GM18498 (cell line): ENCODE results near the gene ADGRD2.

Experiments used
- ATAC-seq: cut with Tn5 transposase; IDR thresholded peaks from one replicate; pipeline ENCODE4 v1.9.1; 2021; ENCODE audit warnings: mild to moderate bottlenecking, moderate library complexity; ENCODE audit not compliant: unreplicated experiment

Gene ADGRD2

GRCh38 chr9:124506931-124507879 lies 57.0 kb downstream of the ADGRD2 start, which contains the start of gene NR5A1:
Gene NR5A1 (minus strand): TSS chr9:124507399. CDS start chr9:124503395, 4,004 bp downstream.
- ATAC-seq, result no peak

- no peak for ATAC-seq
Measured at GRCh38 chr9:124507880-124508423, 57.7 kb downstream of the ADGRD2 start.

GRCh38 chr9:124510650-124511425 lies 60.6 kb downstream of the ADGRD2 start:
- no peak for ATAC-seq

GRCh38 chr9:124511426-124511840 lies 61.2 kb downstream of the ADGRD2 start:
- no peak for ATAC-seq

- no peak for ATAC-seq
Measured at GRCh38 chr9:124511891-124512805, 61.9 kb downstream of the ADGRD2 start.

- no peak for ATAC-seq
Measured at GRCh38 chr9:124512806-124513204, 62.6 kb downstream of the ADGRD2 start.

GRCh38 chr9:124513376-124513994 lies 63.2 kb downstream of the ADGRD2 start:
- no peak for ATAC-seq

- no peak for ATAC-seq
Measured at GRCh38 chr9:124514125-124514524, 63.9 kb downstream of the ADGRD2 start.

- no peak for ATAC-seq
Measured at GRCh38 chr9:124514874-124515273, 64.6 kb downstream of the ADGRD2 start.

GRCh38 chr9:124517600-124517999 lies 67.3 kb downstream of the ADGRD2 start:
- no peak for ATAC-seq

GRCh38 chr9:124518116-124518515 lies 67.9 kb downstream of the ADGRD2 start:
- ATAC-seq, result no peak

- ATAC-seq, result no peak
Measured at GRCh38 chr9:124520206-124520596, 70.0 kb downstream of the ADGRD2 start.

- ATAC-seq, result no peak
Measured at GRCh38 chr9:124521142-124521541, 70.9 kb downstream of the ADGRD2 start.

GRCh38 chr9:124522121-124523098 lies 72.2 kb downstream of the ADGRD2 start:
- ATAC-seq, result no peak

- no peak for ATAC-seq
Measured at GRCh38 chr9:124526174-124526573, 75.9 kb downstream of the ADGRD2 start.

GRCh38 chr9:124527781-124528180 lies 77.5 kb downstream of the ADGRD2 start:
- ATAC-seq, result no peak
